HG03469 (cell line): ENCODE data around the gene GRPEL2.
A peak's percentile ranks its signal among the peaks of the same experiment; 100 is the strongest.

ENCODE experiments used
- ATAC-seq: cut with Tn5 transposase; IDR thresholded peaks from one replicate; pipeline ENCODE4 v1.9.1; 2021; ENCODE audit warnings: mild to moderate bottlenecking, moderate library complexity, moderate number of reproducible peaks; ENCODE audit not compliant: unreplicated experiment

The GRPEL2 gene

DNA sequence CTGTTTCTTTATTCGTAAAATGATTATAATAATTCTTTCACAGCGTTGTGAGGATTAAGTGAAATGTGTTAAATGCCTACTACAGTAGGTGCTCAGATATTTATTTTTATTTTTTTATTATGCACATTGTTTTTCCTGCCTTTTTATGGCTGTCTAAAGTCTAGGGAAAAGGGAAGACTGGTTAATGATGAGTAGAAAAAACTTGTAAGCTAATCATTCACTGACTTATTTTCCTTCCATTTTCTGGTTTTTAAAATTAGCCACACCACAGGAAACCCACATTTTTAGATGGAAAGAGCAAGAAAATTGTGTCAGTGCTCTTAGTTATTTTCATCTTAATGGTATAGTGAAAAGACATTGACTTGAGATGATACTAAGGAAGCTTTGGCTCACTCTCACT lies 8.6 kb downstream of the GRPEL2 start:
- ATAC-seq: no peak

DNA sequence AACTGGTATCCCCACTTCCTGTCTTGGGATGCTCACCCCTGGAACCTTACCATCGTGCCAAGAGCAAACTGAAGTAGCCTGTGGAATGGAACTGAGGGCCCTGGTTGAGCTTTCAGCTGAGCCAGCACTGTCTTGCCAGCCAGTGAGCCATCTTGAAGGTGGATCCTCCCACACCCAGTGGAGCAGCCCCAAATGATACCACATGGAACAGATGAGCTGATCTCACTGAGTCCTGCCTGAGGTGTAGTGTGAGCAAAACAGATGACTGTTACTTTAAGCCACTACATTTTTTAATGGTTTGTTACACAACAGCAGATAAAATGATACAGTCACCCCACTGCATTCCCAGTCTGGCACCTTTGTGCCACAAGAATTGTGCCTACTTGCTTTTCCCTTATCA lies 10.4 kb downstream of the GRPEL2 start:
- ATAC-seq: no peak

GRCh38 chr5:149356391-149356790 lies 11.1 kb downstream of the GRPEL2 start:
- no peak for ATAC-seq

DNA sequence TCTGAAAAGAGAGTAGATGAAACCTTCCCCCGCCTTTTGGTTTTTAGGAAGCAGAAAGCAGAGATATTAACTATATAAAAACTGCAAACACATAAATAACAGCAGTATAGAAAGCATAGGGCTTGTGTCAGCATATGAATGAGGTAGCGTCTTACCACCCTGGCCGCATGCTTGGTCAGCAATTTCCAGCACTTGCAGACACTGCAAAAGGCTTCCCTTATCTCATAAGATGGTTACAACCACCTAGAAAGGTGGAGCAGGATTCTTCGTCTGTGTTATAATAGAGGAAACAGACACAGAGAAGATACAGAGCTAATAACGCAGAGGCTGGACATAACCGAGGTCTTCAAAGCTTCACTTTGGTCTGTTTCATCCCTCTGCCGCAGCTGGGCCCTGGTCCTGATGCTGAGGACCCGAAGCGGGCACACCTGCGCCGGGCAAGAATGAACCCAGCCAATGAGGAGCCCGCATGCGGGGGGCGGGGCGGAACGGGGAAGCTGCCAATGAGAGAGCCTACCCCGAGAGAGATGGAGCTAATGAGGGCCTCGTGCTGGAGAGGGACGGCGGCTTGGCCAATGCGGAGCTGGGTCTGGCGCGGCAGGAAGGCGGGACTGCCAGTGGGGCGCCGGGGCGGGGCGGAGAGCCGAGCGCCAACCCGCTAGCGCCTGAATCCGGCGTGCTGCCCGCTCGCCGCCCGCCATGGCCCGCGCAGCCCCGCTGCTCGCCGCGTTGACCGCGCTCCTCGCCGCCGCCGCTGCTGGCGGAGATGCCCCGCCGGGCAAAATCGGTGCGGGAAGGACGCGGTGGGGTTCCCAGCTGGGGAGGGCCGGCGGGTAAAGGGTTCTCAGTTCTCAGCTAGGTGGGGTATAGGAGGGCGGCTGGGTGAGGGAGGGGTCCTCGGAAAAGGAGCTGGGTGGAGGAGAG lies 12.3 kb downstream of the GRPEL2 start, which contains the start of gene PCYOX1L:
PCYOX1L (plus strand) TSS at position 677 of the 924 bp plus-strand sequence; CDS start at position 700, 23 bp downstream.
- peak; percentile 99 for ATAC-seq

GRCh38 chr5:149358294-149358651 lies 13.0 kb downstream of the GRPEL2 start:
- no peak for ATAC-seq

DNA sequence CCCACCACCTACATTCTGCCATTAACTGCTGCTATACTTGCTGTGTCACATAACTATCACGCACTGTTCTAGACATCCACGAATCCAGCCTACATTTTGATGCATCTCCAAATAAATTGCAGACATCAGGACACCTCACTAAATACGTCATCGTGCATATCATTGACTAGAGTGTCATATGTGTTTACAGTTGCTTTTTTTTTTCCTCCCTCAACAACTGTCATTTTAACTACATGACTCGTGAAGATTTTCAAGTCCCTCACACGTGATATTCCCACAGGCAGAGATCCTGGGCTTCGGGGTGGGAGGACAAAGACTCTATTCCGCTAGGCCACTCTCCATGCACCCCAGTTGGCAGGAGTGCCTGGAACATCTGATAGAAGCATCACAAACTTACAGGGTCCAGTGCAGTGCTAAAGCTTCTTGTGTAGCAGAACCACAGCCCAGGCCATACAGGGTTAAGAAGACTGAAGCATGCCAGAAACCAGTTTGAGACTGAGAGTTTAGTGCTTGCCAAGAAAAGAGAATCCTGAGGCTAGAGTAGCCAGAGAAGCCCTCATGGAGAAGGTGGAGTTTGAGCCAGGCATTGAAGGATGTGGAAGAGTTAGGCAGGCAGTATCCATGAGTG lies 13.7 kb downstream of the GRPEL2 start:
- ATAC-seq: no peak

DNA sequence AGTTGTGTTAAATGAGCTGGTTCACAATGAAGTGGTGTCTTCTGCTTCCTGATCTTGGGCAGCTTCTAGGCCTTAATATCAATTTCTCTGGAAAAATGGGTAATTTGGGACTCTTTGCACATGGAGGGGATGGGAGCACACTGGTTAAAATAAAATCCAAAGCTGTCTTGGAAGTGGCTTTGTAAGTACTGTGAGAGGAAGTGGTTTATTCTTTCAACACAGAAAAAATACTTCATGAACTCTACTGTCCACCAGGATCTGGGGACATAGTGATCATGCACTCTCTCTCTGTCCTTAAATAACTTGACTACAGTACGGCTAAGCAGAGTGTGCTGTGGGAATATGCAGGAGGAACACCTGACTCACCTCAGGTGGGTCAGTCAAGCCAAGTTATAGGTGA lies 15.0 kb downstream of the GRPEL2 start:
- ATAC-seq: no peak

- no peak for ATAC-seq
Measured at GRCh38 chr5:149362541-149362940, 17.2 kb downstream of the GRPEL2 start.

- no peak for ATAC-seq
Measured at GRCh38 chr5:149363358-149363757, 18.1 kb downstream of the GRPEL2 start.

DNA sequence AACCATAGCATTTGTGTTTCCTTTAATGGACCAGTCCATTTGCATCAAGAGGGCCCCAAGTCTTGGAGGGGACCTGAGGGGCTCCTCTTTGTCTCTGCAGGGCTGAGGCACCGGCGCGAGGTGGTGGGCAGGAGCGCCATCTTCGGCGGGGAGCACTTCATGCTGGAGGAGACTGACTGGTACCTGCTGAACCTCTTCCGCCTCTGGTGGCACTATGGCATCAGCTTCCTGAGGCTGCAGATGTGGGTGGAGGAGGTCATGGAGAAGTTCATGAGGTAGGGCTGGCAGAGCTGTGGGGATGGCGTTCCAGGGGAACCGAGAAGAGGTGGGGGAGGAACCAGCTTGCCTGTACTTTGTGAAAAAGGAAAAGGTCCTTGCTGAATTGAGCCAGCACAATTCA lies 18.6 kb downstream of the GRPEL2 start:
- ATAC-seq: no peak

GRCh38 chr5:149364719-149365118 lies 19.4 kb downstream of the GRPEL2 start:
- ATAC-seq: no peak

- ATAC-seq: no peak
Measured at GRCh38 chr5:149365418-149365817, 20.1 kb downstream of the GRPEL2 start.

DNA sequence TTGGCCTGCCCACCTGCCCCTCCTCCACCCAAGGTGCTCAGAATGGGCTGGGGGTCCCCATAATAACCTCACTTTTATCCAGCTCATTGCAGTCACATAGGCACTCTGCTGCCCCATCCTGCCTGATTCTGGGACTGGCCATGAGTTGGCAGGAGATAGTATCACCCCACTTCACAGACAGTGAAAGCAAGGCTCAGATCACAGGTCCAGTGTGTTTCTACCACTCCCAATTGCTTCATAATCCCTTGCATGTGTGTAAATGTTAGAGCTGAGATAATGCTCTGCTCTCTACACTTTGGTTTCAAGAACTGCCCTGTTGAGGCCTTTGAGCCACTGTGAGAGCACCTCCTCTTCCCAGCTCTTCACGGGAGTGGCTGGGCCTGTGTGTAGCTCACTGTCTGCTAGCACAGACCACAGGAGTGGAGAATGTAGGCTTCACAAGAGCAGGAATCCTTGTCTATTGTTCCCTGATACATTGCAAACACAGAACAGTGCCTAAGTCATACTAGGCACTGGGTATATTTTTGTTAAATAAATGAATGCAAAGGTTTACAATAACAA lies 20.9 kb downstream of the GRPEL2 start:
- ATAC-seq: no peak

- no peak for ATAC-seq
Measured at GRCh38 chr5:149367249-149367971, 22.1 kb downstream of the GRPEL2 start.

DNA sequence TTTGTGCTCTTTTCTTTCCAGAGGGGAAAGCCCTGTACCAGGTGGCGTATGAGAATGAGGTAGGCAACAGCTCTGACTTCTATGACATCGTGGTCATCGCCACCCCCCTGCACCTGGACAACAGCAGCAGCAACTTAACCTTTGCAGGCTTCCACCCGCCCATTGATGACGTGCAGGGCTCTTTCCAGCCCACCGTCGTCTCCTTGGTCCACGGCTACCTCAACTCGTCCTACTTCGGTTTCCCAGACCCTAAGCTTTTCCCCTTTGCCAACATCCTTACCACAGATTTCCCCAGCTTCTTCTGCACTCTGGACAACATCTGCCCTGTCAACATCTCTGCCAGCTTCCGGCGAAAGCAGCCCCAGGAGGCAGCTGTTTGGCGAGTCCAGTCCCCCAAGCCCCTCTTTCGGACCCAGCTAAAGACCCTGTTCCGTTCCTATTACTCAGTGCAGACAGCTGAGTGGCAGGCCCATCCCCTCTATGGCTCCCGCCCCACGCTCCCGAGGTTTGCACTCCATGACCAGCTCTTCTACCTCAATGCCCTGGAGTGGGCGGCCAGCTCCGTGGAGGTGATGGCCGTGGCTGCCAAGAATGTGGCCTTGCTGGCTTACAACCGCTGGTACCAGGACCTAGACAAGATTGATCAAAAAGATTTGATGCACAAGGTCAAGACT lies 22.8 kb downstream of the GRPEL2 start:
- no peak for ATAC-seq

DNA sequence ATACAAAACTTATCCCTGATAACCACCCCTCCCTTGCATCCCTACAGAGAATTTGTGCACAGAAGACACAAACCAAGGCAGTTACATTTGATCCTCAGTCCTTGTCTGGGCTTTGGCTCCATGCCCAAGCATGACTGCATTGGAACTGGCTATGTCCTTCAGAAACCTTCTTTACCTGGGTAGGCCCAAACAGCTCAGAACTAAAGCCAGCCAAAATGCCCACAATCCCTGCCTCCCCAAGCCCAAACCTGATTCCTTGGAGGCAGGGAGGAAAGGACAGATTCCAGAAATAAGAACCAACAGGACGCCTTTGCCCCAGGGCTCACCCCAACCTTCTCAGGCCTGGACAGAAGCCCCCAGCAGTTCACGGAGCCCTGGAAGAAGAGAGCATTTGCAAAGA lies 25.6 kb downstream of the GRPEL2 start:
- no peak for ATAC-seq

- ATAC-seq: peak; percentile 63
Measured at GRCh38 chr5:149371296-149371962, 26.1 kb downstream of the GRPEL2 start.

DNA sequence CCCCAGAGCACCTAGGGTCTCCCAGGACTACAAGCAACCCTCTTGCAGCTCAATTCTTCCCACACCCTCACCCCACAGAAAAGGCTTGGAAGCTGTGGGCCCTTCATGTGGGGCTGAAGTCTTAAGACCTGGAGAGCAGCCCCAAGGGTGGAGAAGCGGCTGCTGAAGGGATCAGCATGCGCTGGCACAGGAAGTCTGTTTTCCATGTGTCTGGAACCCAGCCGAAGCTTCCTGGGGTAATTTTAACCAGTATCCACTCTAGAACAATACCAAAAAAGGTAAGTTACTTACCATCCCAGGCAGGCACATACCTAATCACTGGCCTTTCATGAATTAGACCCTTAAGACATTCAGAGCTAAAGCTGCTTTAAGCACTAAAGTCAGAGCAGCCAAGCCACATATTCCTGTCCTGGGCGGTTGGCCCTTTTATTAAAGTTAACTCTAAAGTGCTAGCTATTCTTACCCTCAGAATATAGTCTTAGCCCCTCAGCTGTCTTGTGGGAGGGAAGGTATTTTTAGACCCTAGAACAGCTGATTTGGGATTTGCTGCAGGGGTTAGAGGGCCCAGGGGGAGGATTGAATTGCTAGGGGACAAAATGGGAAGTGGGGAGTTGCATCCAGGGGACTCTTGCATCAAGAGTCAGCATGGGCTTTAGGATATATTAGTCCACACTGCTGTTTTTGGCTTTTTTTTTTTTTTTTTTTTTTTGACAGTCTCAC lies 26.9 kb downstream of the GRPEL2 start:
- no peak for ATAC-seq

GRCh38 chr5:149372932-149373331 lies 27.6 kb downstream of the GRPEL2 start:
- no peak for ATAC-seq
